K562 (cell line): ENCODE results near the gene HSPB3.

Source experiments
- RBFOX2 ChIP-seq: fragments of 200-400 bp; formaldehyde crosslinking; IDR thresholded peaks from 2 replicates; pipeline ENCODE4 v1.6.1; 2017; ENCODE audit warnings: low read depth, mild to moderate bottlenecking, low read length, moderate library complexity
- TCF7 ChIP-seq: sonication (generic); IDR thresholded peaks from 2 replicates; pipeline ENCODE4 v1.6.1; 2016; ENCODE audit warnings: antibody characterized with exemption, borderline replicate concordance
- TF ChIP-seq, protein P1 (sequence below): sonication (generic); formaldehyde crosslinking; IDR thresholded peaks from 2 replicates; pipeline ENCODE4 v1.9.0; 2022; ENCODE audit warnings: mild to moderate bottlenecking, missing genetic modification reagents
- TF ChIP-seq, protein P2 (sequence below): fragments of 450-650 bp; conservative IDR thresholded peaks from 2 replicates; pipeline ENCODE4 v1.6.1; 2016; ENCODE audit warnings: missing genetic modification characterization, low read depth, mild to moderate bottlenecking, missing compliant biosample characterization, moderate library complexity

DNA sequence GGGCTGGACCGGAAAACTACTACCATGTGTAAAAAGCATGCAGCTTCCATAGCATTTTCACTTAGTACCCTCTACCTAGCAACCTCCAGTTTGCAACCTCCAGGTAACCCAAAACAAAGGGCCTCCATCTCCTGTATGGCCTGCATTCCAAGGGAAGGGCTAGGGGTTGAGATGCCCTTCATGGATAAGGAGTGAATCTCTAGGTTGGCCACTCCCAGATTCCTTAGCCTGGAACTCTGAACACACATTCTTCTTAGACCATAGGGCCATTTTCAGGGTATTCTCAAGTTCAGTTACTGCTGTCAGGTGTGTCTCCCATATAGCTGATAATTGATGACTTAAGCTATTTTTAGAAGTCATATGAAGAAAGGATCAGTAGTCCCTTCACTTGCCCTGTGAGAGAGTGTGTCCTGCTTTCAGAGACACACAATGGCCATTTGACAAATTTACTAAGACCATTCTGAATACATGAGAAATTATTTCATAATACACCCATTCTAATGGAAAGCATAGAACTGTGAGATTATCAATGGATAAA, 22.5 kb downstream of the HSPB3 start:
- TF ChIP-seq, protein P1, sequence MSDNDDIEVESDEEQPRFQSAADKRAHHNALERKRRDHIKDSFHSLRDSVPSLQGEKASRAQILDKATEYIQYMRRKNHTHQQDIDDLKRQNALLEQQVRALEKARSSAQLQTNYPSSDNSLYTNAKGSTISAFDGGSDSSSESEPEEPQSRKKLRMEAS (CRISPR knock-in tag), result no peak
- TF ChIP-seq TCF7, result no peak
- TF ChIP-seq RBFOX2, result no peak
- TF ChIP-seq, protein P2, sequence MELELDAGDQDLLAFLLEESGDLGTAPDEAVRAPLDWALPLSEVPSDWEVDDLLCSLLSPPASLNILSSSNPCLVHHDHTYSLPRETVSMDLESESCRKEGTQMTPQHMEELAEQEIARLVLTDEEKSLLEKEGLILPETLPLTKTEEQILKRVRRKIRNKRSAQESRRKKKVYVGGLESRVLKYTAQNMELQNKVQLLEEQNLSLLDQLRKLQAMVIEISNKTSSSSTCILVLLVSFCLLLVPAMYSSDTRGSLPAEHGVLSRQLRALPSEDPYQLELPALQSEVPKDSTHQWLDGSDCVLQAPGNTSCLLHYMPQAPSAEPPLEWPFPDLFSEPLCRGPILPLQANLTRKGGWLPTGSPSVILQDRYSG (tag), result no peak
